IMR-90 (cell line): ENCODE data around the gene AHI1. TPM values are rescaled to one million over a fixed set of nuclear protein-coding genes. Genes with fewer than 3 reads are reported as not detected.
A peak's percentile ranks its signal among the peaks of the same experiment; 100 is the strongest.

Experiments
- ATAC-seq: fragments of 200-7000 bp; cut with Tn5 transposase; 2 replicates; pipeline ENCODE4 v1.9.1; 2020; ENCODE audit warnings: low read depth, mild to moderate bottlenecking, moderate library complexity
- BruUV-seq: library from RNA; stranded (reverse); fragments of 400-500 nt; replicated peaks from 2 replicates; lab custom pipeline; 2021; lab: Mats Ljungman, UMichigan
- CTCF ChIA-PET: fragments of 300-600 bp; formaldehyde crosslinking; extraction: SDS; loops from one replicate; lab custom pipeline; 2021; ENCODE audit warnings: antibody characterized with exemption; lab: Yijun Ruan, JAX
- POLR2A ChIA-PET: fragments of 300-600 bp; sonication (Branson Sonifier 250); formaldehyde crosslinking; loops from one replicate; lab custom pipeline; 2022; ENCODE audit warnings: antibody characterized with exemption; ENCODE audit not compliant: unreplicated experiment; lab: Charles Lee
- DNase-seq: peaks from one replicate; pipeline ENCODE4 v3.0.0; 2013
- H2AFZ ChIP-seq: replicated peaks from 2 replicates; pipeline ENCODE3; 2013; ENCODE audit warnings: low read length, mild to moderate bottlenecking; ENCODE audit not compliant: poor library complexity
- H2AK5ac ChIP-seq: 2 replicates; pipeline ENCODE4 v1.6.1; 2013; ENCODE audit warnings: low read depth, low read length, inconsistent platforms
- H2AK9ac ChIP-seq: replicated peaks from 2 replicates; pipeline ENCODE3; 2013; ENCODE audit warnings: mild to moderate bottlenecking, low read depth, low read length, moderate library complexity; ENCODE audit not compliant: poor library complexity
- H2BK120ac ChIP-seq: 2 replicates; pipeline ENCODE4 v1.6.1; 2013; ENCODE audit warnings: low read depth, low read length, inconsistent platforms
- H2BK15ac ChIP-seq: 3 replicates; pipeline ENCODE4 v1.6.1; 2013; ENCODE audit warnings: low read depth, low read length, inconsistent platforms
- H2BK20ac ChIP-seq: 2 replicates; pipeline ENCODE4 v1.6.1; 2013; ENCODE audit warnings: low read depth, mild to moderate bottlenecking, inconsistent platforms, low read length, moderate library complexity
- H2BK5ac ChIP-seq: 2 replicates; pipeline ENCODE4 v1.6.1; 2013; ENCODE audit warnings: mild to moderate bottlenecking, low read depth, low read length, inconsistent platforms; ENCODE audit not compliant: poor library complexity, severe bottlenecking
- H3K14ac ChIP-seq: replicated peaks from 2 replicates; pipeline ENCODE4 v1.6.1; 2013; ENCODE audit warnings: low read depth, low read length, inconsistent platforms
- H3K18ac ChIP-seq: 2 replicates; pipeline ENCODE4 v1.6.1; 2013; ENCODE audit warnings: low read depth, low read length, control low read depth
- H3K23ac ChIP-seq: 2 replicates; pipeline ENCODE4 v1.6.1; 2013; ENCODE audit warnings: low read depth, low read length, inconsistent platforms
- H3K27ac ChIP-seq: 2 replicates; pipeline ENCODE4 v1.5.1; 2013; ENCODE audit warnings: mild to moderate bottlenecking, control low read depth, low read length; ENCODE audit not compliant: insufficient read depth
- H3K27me3 ChIP-seq: 2 replicates; pipeline ENCODE4 v1.6.1; 2013; ENCODE audit warnings: low read length; ENCODE audit not compliant: control insufficient read depth, insufficient read depth
- H3K36me3 ChIP-seq: 2 replicates; pipeline ENCODE4 v1.6.1; 2013; ENCODE audit warnings: low read length, mixed read lengths; ENCODE audit not compliant: control insufficient read depth, insufficient read depth
- H3K4ac ChIP-seq: 2 replicates; pipeline ENCODE4 v1.6.1; 2013; ENCODE audit warnings: low read depth, low read length, inconsistent platforms
- H3K4me1 ChIP-seq: 2 replicates; pipeline ENCODE4 v1.6.1; 2013; ENCODE audit warnings: low read length, mixed read lengths; ENCODE audit not compliant: control insufficient read depth, insufficient read depth
- H3K4me2 ChIP-seq: 2 replicates; pipeline ENCODE4 v1.6.1; 2013; ENCODE audit warnings: low read depth, mild to moderate bottlenecking, control low read depth, low read length, moderate library complexity
- H3K4me3 ChIP-seq: 2 replicates; pipeline ENCODE4 v1.5.1; 2013; ENCODE audit warnings: low read depth, mild to moderate bottlenecking, control low read depth, low read length, moderate library complexity; ENCODE audit not compliant: insufficient read depth
- H3K56ac ChIP-seq: 2 replicates; pipeline ENCODE4 v1.6.1; 2013; ENCODE audit warnings: low read length, inconsistent platforms; ENCODE audit not compliant: insufficient read depth; ENCODE audit errors: extremely low read depth
- H3K79me1 ChIP-seq, 2 experiments: 2 replicates each; pipeline ENCODE4 v1.6.1; 2013; ENCODE audit warnings: low read length in 2 of 2, inconsistent platforms in 1 of 2, low read depth in 1 of 2
- H3K9ac ChIP-seq: 2 replicates; pipeline ENCODE4 v1.6.1; 2013; ENCODE audit warnings: low read depth, low read length, control low read depth
- H3K9me1 ChIP-seq: 2 replicates; pipeline ENCODE4 v1.6.1; 2013; ENCODE audit warnings: low read length, inconsistent platforms; ENCODE audit not compliant: insufficient read depth
- H3K9me3 ChIP-seq: 2 replicates; pipeline ENCODE4 v1.6.1; 2013; ENCODE audit warnings: low read length; ENCODE audit not compliant: control insufficient read depth, insufficient read depth
- H4K20me1 ChIP-seq: 2 replicates; pipeline ENCODE4 v1.6.1; 2013; ENCODE audit warnings: low read length, inconsistent platforms; ENCODE audit not compliant: insufficient read depth
- H4K5ac ChIP-seq: 2 replicates; pipeline ENCODE4 v1.6.1; 2013; ENCODE audit warnings: mild to moderate bottlenecking, low read depth, low read length, control low read depth
- H4K8ac ChIP-seq, 2 experiments: 2 replicates each; pipeline ENCODE4 v1.6.1; 2013; ENCODE audit warnings: low read depth in 2 of 2, low read length in 2 of 2, control low read depth in 1 of 2, inconsistent platforms in 1 of 2
- H4K91ac ChIP-seq: 2 replicates; pipeline ENCODE4 v1.6.1; 2013; ENCODE audit warnings: low read depth, low read length, inconsistent platforms; ENCODE audit not compliant: insufficient read depth
- BHLHE40 ChIP-seq: fragments of 150-350 bp; IDR thresholded peaks from 2 replicates; pipeline ENCODE4 v1.6.1; 2016; ENCODE audit warnings: mild to moderate bottlenecking, low read depth, low read length
- CEBPB ChIP-seq: IDR thresholded peaks from 2 replicates; pipeline ENCODE4 v1.6.1; 2012; ENCODE audit warnings: low read depth, low read length, improper control_type of control experiment
- FOS ChIP-seq: fragments of 150-350 bp; IDR thresholded peaks from 2 replicates; pipeline ENCODE4 v1.6.1; 2016; ENCODE audit warnings: low read depth, low read length
- MAFK ChIP-seq: IDR thresholded peaks from 2 replicates; pipeline ENCODE4 v1.6.1; 2012; ENCODE audit warnings: low read depth, low read length, improper control_type of control experiment
- MAZ ChIP-seq: IDR thresholded peaks from 2 replicates; pipeline ENCODE4 v1.6.1; 2012; ENCODE audit warnings: low read depth, mild to moderate bottlenecking, low read length, improper control_type of control experiment, moderate library complexity, borderline replicate concordance
- MXI1 ChIP-seq: IDR thresholded peaks from 2 replicates; pipeline ENCODE4 v1.6.1; 2012; ENCODE audit warnings: low read depth, mild to moderate bottlenecking, low read length, moderate library complexity, borderline replicate concordance
- RAD21 ChIP-seq: IDR thresholded peaks from 2 replicates; pipeline ENCODE4 v1.6.1; 2012; ENCODE audit warnings: low read length, improper control_type of control experiment
- RCOR1 ChIP-seq: IDR thresholded peaks from 2 replicates; pipeline ENCODE4 v1.6.1; 2012; ENCODE audit warnings: mild to moderate bottlenecking, low read length, improper control_type of control experiment; ENCODE audit not compliant: insufficient replicate concordance
- RFX5 ChIP-seq: IDR thresholded peaks from 2 replicates; pipeline ENCODE4 v1.8.0; 2012; ENCODE audit warnings: low read depth, mild to moderate bottlenecking, low read length, moderate library complexity
- SMC3 ChIP-seq: fragments of 150-350 bp; IDR thresholded peaks from 2 replicates; pipeline ENCODE4 v1.6.1; 2016; ENCODE audit warnings: low read depth, mild to moderate bottlenecking, antibody characterized with exemption, low read length, moderate library complexity
- USF2 ChIP-seq: fragments of 150-350 bp; IDR thresholded peaks from 2 replicates; pipeline ENCODE4 v1.6.1; 2017; ENCODE audit warnings: mild to moderate bottlenecking, antibody characterized with exemption, low read length, low read depth
- WGBS, 2 experiments: methylation state at CpG; one replicate each; pipeline versions ENCODE4 v1.1.5 to v1.1.7; 2013; ENCODE audit warnings: missing lambda C conversion rate in 2 of 2; ENCODE audit not compliant: insufficient read length in 1 of 2; ENCODE audit errors: extremely low coverage in 2 of 2; 5-methylcytosine and 5-hydroxymethylcytosine counted together
- dilution Hi-C: fragments of 300-500 bp; cut with HindIII; formaldehyde crosslinking; loops from one replicate; pipeline ENCODE4 v1.14.3; 2018; ENCODE audit warnings: low sequenced_read_pairs; ENCODE audit not compliant: unreplicated experiment
- in situ Hi-C: fragments of 300-500 bp; cut with MboI; formaldehyde crosslinking; loops from 3 replicates; pipeline ENCODE4 v1.14.3; 2019; ENCODE audit warnings: low sequenced_read_pairs, inconsistent platforms, mixed read lengths
- intact Hi-C: fragments of 100-400 bp; cut with micrococcal nuclease; formaldehyde crosslinking; loops from 2 replicates; pipeline ENCODE4 v1.10.0; 2022
- polyA plus RNA-seq, 3 experiments: library from polyadenylated mRNA; depleted of rRNA; stranded (reverse); fragments of >200 nt; gene quantifications; 2 replicates each; pipeline ENCODE4 v1.2.3, GENCODE V29; 2012; ENCODE audit warnings: low replicate concordance in 1 of 3
- total RNA-seq: library from RNA; depleted of rRNA; stranded (reverse); fragments of >200 nt; gene quantifications from 2 replicates; pipeline ENCODE4 v1.2.3, GENCODE V29; 2012
- TF ChIP-seq, protein P1 (sequence below): fragments of 150-350 bp; IDR thresholded peaks from 2 replicates; pipeline ENCODE4 v1.6.1; 2016; ENCODE audit warnings: low read depth, mild to moderate bottlenecking, low read length, moderate library complexity, borderline replicate concordance

Gene AHI1
- total and polyA plus RNA-seq, 2 of the 4 experiments (the other 2 are of a cell fraction), result 9.5 to 19.4 TPM

- no peak overlapping the region for H2BK5ac ChIP-seq
- ATAC-seq (no peak), DNase-seq (peak; percentile 35)
- intact Hi-C loops (no loop called here), dilution Hi-C loops (no loop called here), in situ Hi-C loops (no loop called here)
- no peak overlapping the region for H2AK5ac ChIP-seq
- H3K18ac ChIP-seq, result no peak overlapping the region
- H4K8ac ChIP-seq, result no peak overlapping the region
- no peak overlapping the region for H3K23ac ChIP-seq
- no TSS peak for BruUV-seq
- CTCF ChIA-PET, result no interaction called here
- H2BK20ac ChIP-seq, result no peak overlapping the region
- H2BK15ac ChIP-seq, result no peak overlapping the region
- no peaks in the 10 kb centered on the region for H3K9me3 ChIP-seq
- H3K36me3 ChIP-seq, result peaks cover 11% of the 10 kb centered on the region; the same call in 1 of the 2 replicates
- H3K9ac ChIP-seq, result no peak overlapping the region
- H4K5ac ChIP-seq, result no peak overlapping the region
- H3K4me3 ChIP-seq, result no peak overlapping the region
- H3K4ac ChIP-seq, result no peak overlapping the region
- H4K20me1 ChIP-seq, result no peaks in the 10 kb centered on the region
- peaks cover 9 to 24% of the 10 kb centered on the region in 2 experiments for H3K79me1 ChIP-seq
- TF ChIP-seq MAFK (no peak), SMC3 (no peak), RFX5 (no peak), RAD21 (no peak), MAZ (no peak), MXI1 (no peak), FOS (no peak), RCOR1 (no peak), USF2 (no peak), CEBPB (no peak), BHLHE40 (no peak)
- TF ChIP-seq, protein P1, sequence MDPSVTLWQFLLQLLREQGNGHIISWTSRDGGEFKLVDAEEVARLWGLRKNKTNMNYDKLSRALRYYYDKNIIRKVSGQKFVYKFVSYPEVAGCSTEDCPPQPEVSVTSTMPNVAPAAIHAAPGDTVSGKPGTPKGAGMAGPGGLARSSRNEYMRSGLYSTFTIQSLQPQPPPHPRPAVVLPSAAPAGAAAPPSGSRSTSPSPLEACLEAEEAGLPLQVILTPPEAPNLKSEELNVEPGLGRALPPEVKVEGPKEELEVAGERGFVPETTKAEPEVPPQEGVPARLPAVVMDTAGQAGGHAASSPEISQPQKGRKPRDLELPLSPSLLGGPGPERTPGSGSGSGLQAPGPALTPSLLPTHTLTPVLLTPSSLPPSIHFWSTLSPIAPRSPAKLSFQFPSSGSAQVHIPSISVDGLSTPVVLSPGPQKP, result no peak
- H3K9me1 ChIP-seq, result no peaks in the 10 kb centered on the region; the same call in 1 of the 2 replicates
- H3K4me1 ChIP-seq, result peaks cover 3% of the 10 kb centered on the region; the same call in 1 of the 2 replicates
- no peak overlapping the region for H4K91ac ChIP-seq
- no peak overlapping the region for H2AK9ac ChIP-seq
- no peak overlapping the region for H3K56ac ChIP-seq
- H3K27ac ChIP-seq, result no peak overlapping the region
- H3K4me2 ChIP-seq, result no peak overlapping the region
- no peak overlapping the region for H2BK120ac ChIP-seq
- H3K14ac ChIP-seq, result no peak overlapping the region
- H2AFZ ChIP-seq, result no peak overlapping the region
- no peaks in the 10 kb centered on the region for H3K27me3 ChIP-seq
- POLR2A ChIA-PET, result no interaction called here
- no CpG with 5 or more reads among the region's 10 CpGs for WGBS, 2 experiments
Observed at GRCh38 chr6:135493218-135493961, 4.2 kb downstream of the AHI1 start.
